ENCODE results near the gene DLG2.
"Not testable (repeated sequence)": the region's sequence is repeated elsewhere in the genome, so short reads cannot be mapped to it uniquely, and the experiment has no call there.

Gene DLG2

GRCh38 chr11:84882056-84882455, 745.1 kb downstream of the DLG2 start:
- FAIRE-seq, result no peak

DNA sequence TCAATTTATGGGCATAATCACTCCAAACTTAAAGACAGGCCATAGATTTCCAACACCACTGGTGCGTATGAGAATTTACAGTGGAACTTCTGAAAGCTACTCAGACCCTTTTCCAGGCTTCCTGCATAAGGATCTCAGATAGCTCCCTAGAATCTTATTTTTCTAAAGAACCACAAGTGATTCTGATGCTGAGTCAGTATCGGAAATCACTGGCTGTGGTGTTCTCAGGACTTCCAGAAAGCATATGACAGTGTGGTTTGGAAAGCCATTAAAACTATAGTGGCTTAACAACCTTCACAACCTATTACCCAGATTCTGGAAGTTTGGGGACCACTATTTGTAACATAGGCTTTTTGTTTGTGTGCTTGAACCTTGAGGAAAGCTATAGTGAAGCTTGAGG, 756.0 kb downstream of the DLG2 start:
- FAIRE-seq, result no peak

DNA sequence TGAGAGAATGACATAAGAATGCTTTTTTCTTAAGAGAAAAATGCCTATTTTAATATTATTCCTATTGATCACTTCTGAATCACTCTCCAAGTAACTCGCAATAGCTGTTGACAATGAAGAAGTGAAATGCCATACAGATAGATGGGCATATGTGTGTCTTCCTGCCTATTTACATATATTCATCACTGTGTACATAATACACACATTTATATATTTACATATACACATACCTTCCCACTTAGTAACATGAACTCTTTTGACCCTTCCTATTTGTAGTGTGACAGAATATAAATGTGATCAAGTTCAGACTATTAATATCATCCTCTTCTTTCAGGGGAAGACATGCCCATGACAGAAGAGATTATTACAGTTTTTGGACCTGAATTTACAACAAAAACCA, 756.7 kb downstream of the DLG2 start:
- FAIRE-seq, result no peak

GRCh38 chr11:84866922-84867321, 760.2 kb downstream of the DLG2 start:
- FAIRE-seq, result no peak

DNA sequence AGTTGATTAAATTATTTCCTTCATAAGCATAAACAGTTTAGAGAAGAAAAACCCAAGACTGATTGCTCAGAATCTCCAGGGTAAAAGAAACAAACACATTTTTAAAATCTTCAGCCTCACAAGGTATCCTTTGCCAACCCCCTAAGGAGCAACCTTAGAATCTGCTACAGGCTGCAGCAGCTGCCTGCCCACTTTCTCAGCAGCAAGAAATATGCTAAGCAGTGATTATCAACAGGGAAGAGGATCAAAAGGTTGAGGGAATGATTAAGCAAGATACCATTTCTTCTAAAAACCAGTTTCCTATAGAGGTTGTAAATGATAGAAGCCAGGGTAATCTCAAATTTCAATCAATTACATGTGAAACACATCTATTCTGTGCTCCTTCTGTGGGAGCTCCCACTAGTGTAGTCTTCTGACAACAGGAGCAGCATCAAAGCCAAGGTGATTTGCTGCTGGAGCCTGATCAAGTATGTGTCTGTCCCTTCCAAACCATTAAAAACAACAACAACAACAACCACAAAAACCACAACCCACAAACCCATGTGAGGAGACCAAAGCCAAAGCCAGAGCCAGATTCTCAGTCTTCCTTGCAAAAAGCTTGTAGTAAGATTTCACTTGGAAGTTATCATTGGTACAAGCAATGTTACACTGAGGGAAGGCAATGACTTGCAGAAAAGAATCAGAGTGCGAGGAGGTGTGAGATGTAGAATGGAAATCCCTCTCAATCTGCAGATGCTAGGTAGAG, 761.2 kb downstream of the DLG2 start:
- peak; percentile 17 for FAIRE-seq

- FAIRE-seq, result no peak
These were observed 761.9 kb downstream of the DLG2 start for GRCh38 chr11:84865257-84865656.

GRCh38 chr11:84857746-84858145, 769.4 kb downstream of the DLG2 start:
- no peak for FAIRE-seq

DNA sequence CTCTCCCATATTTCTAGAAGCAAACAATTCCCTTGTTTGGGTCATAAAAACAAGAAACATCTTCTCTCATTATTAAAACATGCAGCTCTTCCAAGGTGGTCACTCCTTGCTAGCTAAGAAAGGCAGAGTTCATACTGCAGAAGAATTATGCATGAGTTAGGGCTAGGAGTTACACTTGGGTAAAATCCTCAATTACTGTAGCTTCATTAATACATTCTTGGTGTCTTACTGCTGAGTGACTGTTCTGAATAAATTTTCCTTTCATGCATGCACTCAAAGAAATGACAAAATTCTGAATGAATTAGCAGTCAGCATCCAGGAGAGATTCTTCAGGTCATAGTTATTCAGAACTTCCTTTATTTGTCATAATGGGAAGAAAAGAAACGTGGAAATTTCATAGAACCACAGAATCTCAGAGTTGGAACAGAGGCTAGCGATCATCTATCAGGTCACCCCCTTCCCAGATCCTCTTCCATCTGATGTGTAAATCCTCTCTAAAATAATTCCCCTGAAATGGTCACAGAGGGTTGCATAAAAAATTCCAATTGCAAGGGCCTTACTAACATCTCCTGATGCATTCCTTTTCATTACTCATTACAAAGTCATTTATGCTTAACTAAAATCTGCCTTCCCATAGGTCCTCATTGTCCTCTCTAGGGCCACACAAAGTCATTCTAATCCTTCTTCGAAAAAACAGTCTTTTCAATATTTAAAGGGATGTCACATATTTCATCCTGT, 771.5 kb downstream of the DLG2 start:
- peak; percentile 95 for FAIRE-seq

GRCh38 chr11:84854498-84854880, 772.7 kb downstream of the DLG2 start:
- no peak for FAIRE-seq

DNA sequence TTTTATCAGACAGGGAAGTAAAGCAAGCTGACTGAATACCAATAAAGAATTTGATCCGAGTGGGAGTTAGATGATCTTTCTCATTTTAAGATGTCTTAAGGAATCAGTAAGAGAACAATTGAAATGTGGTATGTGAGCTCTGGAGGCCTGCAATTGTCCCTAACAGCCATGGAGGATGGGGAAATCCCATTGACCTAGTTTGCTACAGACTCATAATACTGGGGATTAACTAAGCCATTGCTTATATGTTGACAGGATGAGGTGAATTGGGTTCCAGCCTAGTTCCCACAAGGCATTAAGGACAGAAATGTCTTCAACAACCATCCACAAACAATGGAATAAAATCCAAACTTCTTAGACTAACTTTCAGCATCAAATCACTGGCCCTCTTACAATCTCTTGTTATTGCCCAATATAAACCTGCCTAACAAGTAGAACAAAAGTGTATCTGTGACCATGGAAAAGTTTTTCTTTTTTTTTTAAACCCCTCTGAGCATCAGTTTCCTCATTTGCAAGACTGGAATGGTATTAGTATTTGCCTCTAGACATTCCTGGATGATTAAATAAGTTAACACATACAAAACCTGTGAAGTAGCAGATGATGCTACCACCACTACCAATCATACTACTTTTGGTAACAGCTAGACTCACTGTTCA, 773.2 kb downstream of the DLG2 start:
- no peak for FAIRE-seq

- FAIRE-seq, result no peak
These were observed 779.3 kb downstream of the DLG2 start for GRCh38 chr11:84847842-84848241.

GRCh38 chr11:84840201-84840600, 786.9 kb downstream of the DLG2 start:
- FAIRE-seq, result not testable (repeated sequence)

DNA sequence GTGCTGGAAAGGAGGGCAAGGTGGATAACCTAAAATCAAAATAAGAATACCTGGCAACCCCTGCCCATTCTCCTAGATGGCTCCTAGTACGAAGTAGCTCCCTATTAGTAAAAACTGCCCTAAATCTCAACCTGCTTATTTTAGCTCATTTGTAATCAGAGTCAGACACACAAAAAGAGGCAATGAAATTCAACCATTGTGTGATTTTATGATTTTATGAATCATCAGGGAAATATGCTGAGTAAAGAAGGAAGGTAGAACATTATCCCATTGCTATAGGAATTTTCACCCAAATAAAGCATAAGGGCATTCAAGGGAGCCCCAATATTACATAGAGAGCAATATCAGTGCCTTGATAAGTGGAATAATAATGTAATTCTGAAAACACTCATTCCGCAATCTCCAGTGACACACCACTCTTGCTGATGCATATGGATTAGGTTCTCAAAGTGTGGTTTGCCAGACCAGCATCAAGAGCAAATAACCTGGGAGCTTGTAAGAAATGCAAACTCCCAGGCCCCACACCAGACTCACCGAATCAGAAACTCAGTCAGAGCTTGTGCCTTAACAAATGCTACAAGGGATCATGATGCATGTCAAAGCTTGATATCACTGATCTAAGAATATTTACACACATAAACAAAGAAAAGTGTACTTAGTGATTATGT, 789.6 kb downstream of the DLG2 start:
- no peak for FAIRE-seq

DNA sequence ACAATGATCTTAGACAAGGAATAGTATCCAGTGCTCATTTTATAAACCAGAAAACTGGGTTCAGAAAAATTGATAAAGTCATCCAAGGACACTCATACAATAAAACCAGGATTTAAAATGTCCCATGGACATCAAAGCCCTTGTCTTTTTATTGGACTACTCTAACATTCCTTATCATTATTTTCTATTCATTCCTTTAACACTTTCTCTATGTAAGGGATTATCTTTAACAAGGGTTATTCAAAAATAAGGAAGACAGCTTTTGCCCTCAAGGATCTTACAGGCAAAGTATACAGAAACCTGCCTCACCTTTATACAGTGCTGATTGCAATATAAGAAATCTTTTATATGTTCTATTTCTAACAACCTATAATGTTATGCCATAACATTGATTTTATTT, 790.8 kb downstream of the DLG2 start:
- FAIRE-seq, result peak; percentile 75

- peak; percentile 93 for FAIRE-seq
These were observed 793.6 kb downstream of the DLG2 start for GRCh38 chr11:84833488-84834088.

GRCh38 chr11:84830372-84830771, 796.8 kb downstream of the DLG2 start:
- no peak for FAIRE-seq

DNA sequence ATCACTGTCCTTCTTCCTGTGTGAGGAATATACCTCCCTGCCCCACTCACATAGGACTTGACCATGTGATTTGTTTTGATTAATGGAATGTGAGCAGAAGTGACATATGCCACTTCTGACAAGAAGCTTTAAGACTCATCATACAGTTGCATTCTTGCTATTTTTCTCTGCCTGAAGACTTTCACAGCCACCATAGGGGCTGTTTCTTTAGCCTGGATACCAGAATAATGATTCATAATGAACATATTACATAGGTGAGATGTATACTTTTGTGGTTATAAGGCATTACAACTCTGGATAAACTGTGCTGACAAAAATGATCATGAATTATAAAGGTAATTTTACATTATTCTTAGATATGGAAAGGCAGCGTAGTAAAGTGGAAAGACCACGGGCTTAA, 798.0 kb downstream of the DLG2 start:
- no peak for FAIRE-seq

DNA sequence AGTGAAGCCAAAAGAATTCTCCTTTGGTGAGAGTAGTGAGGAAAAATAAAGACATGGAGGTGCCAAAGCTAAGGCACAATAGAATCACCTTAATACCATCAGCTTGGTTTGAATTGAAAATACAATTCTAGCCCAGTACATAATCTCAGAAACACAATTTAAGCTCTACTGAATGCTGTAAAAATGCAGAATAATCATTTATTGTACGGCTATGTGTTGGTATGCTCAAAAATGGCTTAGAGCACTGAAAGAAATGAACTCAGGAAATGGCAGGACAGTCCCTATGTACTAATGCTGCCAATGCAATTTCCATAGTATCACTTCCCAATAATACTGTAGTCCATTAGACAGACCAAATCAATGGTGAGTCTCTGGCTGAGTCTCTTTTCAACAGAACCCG, 798.5 kb downstream of the DLG2 start:
- FAIRE-seq, result peak; percentile 3

- FAIRE-seq, result peak; percentile 98
These were observed 802.0 kb downstream of the DLG2 start for GRCh38 chr11:84825106-84825660.

- no peak for FAIRE-seq
These were observed 802.5 kb downstream of the DLG2 start for GRCh38 chr11:84824624-84825023.

DNA sequence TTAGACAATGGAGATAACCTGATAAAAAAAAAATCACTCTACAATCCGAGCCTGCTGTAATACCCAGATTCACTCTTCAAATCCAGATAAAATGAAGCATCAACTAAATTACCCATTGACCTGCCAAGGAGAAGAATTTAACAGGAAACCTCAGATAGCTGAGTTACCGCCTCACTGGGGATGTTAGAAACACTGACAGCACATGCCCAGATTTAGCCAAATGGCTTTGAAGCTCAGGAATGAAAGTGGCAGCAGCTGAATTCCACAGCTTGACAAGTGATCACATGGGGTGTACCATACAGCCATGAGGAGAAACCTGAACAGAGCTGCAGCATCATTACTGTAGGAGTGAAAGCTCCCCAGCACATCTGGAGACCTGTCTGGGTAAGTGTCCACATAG, 807.6 kb downstream of the DLG2 start:
- FAIRE-seq, result no peak

DNA sequence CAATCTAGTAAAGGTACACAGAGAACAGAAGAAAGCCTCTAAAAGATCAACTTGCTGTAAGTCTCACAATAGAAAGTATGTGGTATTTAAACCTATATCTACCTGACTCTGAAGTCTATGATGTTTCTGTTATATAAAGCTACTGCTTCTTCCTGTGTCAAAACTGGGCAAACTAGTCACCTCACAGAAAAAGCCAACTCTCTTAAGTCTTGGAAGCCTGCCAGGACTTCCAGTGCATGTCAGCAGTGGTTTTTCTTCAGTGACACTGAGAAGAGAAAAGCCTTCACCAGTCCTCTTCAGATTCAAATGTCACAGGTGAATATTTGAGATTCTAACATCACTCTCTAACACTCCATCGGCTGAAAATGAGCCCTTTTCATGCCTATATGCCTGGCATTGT, 808.0 kb downstream of the DLG2 start:
- no peak for FAIRE-seq

DNA sequence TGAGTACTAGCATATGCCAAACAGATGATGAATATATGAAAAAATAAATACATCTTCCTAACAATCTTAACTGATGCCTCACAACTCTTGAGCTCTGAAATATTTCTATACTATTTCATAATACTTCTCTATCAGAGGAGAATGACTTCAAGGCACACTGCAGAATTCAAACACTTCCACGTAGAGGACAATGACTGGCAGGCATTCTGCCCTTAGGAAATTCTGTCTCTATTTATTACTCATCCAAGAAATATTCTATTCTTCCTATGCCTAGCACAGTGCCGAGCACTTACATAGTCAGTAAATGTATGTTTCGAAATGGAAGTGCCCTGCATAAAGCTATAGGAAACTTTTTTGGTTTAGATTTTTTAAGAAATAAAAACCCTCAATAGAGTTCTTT, 809.1 kb downstream of the DLG2 start:
- no peak for FAIRE-seq

All from G401.6 (cell line).